Putamen (tissue), 1 donor: ENCODE results near the gene MACROD2.
A peak's percentile ranks its signal among the peaks of the same experiment; 100 is the strongest.

Experiments
- DNase-seq: peaks from one replicate; pipeline ENCODE4 v3.0.0-alpha.2; 2016; ENCODE audit warnings: low spot score

MACROD2 gene

DNA sequence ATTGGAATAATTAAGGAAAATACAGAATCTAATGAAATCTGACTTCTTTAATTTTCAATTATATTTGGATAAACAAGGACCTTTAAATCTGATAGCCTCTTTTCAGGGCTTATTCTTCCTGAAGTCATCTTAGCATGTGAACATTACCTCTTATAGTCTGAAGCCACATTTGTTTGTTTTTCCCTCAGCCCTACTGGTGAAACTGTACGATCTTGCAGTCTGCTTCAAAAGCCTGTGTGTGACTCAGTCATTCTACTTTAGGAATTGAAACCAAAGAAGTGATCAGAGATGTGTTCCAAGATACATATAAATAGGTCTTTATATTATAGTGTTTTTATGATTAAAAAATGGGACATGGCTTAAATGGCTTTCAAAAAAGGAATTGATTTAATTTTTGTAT lies 67.5 kb downstream of the MACROD2 start:
- DNase-seq: no peak

DNA sequence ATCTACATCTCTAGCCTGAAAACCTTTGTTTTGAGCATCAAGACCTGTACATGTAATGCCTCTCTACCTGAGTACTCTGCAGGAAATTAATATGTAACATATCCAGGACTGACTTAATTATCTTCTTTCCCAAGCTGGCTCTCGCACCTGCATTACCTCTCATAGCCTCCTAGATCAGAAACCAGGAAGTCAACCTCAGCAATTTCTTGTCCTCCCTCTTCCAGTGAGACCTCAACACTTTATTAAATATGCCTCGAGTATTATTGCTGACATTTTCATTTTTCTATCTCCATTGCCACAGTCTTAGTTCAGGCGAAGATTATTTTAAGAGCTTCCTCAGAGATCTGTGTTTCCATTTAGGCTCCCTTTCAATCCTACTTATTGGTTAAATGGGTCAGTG lies 69.0 kb downstream of the MACROD2 start:
- DNase-seq: no peak

DNA sequence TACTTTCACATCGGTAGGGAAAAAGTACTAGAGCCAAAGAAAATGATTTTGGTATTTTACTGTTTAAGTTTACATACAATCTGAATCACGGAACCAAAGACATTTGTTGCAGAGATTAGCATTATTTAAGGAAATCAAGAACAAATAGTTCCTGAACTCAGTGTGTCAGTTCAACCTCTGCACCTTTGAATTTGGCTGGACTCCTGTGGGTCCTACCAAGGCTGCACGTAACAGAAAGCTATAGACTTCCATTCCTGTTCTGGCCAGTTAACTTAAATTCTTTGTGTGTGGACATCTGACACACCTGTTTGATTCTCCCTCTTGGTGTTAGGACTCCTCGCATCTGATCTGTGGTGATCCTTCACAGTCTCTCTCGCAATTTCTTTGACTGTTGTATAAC lies 69.6 kb downstream of the MACROD2 start:
- no peak for DNase-seq

DNA sequence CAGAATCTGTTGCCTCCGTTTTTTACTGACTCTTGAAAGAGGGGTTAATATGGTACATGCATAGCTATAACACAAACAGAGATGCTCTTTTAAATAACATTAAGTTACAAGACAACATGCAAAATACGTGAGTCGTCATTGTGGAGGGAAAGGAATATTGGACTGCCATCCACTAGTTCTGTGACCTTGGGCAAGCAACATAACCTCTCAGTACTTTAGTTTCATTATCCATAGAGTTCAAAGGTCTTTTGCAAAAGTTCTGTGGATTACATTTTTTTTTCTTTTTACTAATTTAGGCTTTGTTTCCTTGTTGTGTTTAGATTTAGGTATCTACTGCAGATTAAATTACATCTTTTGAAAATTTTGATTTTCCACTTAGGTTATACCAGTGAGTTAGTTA lies 70.5 kb downstream of the MACROD2 start:
- no peak for DNase-seq

DNA sequence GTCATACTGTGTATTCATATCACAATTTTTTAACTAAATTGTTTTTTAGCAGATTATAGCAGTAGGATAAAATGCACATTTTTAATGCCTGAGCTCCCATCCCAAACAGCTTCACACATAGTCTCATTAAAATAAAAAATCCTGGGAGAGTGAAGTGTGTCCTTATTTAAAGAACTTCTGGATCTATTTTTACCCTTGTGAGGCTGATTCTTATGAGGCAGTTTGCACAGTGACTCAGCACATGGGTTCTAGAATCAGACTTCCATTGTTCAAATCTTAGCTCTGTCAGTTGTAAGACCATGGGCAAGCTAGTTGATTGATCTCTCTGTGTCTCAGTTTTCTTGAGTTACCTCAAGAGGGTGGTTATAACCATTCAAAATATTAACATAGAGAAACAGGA lies 72.3 kb downstream of the MACROD2 start:
- DNase-seq: peak; percentile 36

DNA sequence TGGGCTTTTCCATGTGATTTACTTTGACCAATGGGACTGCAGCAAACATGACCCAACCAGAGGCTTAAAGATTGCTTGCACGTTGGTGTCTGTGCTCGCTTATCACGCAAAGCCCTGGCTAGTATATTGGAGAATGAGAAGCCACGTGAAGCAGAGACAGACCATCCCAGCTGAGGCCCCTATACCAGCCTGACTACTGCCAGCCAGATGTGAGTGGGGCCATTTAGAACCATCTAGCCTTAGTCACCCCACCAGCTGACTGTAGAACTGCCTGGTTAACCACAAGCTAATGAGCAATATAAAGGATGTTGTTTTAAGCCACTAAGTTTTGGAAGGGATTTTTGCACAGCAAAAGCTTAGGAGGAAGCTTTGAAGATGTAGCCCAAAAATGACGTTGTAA lies 74.5 kb downstream of the MACROD2 start:
- DNase-seq: no peak

DNA sequence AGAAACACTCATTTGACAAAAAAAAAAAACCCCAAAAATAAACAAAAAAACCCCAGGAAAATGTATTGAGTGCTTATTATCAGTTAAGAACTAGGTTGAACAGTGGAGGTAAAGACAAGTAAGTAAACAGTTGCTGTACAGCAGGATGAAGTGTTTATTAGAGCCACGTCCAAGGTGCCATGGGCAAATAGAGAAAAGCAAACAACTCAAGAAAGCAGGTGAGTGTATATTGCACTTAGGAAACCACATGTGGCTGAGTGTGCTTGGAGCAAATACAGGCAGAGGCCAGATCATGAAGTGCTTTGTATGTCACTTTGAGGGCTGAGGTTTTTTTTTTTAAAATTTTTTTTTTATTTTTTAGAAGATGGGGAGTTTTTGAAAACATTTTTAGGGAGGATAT lies 98.3 kb downstream of the MACROD2 start:
- DNase-seq: no peak

DNA sequence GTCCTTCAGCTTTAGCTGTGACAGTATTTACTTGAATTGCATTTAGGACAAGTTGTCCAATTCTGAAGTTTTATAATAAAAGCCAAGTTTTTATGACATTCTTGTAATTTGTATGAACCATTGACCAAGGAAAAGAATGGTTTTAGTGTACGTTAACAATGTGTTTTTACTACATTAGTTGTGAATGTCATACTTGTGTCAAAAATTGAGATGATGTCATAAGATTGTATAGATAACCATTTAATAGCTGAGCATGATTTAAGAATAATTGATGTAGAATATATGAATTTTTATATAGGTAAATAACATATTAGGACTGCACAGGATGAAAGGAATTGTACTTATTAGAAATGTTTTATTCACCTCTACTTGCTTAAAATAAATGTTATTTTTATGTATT lies 102.9 kb downstream of the MACROD2 start:
- DNase-seq: no peak

DNA sequence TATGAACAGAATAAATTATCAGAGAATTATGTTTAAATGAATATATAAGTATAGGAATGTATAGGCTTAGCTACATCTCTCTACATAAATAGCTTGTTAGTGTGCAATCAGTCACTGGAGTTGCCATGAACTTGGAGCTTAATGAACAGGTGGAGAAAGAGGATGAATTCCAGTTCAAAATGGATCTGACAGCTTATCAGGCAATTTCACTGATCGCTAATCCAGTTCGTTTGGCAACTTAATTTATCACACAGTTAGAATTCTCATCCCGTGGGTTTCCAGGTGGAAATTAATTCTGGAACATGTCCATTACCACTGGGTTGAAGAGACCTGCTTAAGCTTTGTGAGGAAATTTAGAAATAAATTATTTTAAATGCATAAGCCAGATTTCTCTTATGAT lies 118.1 kb downstream of the MACROD2 start:
- no peak for DNase-seq

DNA sequence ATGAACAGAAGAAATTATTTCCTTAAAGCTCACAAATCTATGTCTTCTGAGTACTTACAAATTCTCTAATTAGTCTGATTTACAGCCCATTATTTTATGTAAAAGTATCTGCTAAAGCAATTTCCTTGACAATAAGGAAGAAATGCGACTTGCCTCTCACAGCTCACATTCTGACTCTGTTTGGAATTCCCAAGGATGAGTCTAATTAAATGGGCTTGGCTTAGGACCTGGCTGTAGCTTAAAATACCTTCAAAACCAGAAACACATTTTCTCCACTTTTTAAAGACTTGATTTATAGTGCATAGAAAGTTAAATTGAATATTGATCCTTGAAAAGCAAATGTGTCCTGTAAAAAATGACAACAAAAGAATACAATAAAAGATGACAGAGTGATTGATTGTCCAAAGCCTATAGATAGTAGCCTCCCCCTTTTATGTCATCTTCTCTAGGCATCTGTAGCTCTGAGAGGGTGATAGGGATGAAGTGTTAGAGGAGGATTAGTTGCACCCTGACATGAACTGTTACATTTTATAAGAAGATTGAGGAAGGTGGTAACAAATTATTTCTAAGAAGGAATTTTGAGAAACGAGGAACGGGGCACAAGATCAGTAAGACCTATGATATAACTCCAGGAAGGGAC lies 118.9 kb downstream of the MACROD2 start:
- DNase-seq: no peak

DNA sequence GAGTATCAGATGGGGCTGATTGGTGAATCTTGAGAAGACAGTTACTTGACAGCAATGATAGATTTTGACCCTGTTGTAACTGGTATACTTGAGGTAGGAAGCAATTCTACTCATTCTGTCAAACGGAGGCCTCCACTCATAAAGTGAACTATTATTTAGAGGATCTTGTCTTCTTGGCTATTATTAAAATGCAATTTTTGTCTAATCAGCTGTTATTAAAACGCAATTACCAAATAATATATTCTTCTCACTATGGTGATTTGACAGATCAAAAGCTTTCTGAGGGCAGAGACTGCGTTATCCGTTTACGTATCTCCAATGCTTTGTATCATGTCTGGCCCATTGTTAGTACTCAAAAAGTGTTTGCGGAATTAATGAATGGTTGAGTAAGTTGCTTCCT lies 120.7 kb downstream of the MACROD2 start:
- no peak for DNase-seq

DNA sequence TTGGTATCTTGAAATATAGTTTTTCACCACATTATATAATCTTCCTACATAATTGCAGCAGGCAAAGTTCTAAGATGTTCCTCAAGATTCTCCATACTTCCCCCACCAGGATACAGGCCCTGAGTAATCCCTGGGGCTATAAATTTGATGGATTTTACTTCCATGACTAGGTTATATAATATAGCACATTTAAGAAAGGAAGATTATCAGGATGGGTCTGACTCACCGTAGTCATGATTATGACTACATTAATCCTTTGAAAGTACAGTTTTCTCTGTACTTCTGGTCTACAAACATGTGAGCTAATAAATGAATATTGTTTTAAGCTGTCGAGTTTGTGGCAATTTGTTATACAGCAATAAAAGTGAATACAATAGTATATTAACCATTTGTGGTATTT lies 122.5 kb downstream of the MACROD2 start:
- peak; percentile 17 for DNase-seq

DNA sequence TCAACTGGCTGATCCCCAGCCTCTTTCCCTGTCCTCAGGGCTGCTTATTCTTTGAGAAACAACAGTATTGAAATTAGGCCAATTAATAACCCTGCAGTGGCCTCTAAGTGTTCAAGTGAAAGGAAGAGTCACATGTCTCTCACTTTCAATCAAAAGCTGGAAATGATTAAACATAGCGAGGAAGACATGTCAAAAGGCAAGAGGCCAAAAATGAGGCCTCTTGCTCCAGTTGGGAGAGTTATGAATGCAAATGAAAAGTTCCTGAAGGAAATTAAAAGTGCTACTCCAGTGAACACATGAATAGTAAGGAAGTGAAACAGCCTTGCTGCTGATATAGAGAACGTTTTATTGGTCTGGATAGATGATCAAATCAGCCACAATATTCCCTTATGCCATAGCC lies 131.5 kb downstream of the MACROD2 start:
- no peak for DNase-seq

DNA sequence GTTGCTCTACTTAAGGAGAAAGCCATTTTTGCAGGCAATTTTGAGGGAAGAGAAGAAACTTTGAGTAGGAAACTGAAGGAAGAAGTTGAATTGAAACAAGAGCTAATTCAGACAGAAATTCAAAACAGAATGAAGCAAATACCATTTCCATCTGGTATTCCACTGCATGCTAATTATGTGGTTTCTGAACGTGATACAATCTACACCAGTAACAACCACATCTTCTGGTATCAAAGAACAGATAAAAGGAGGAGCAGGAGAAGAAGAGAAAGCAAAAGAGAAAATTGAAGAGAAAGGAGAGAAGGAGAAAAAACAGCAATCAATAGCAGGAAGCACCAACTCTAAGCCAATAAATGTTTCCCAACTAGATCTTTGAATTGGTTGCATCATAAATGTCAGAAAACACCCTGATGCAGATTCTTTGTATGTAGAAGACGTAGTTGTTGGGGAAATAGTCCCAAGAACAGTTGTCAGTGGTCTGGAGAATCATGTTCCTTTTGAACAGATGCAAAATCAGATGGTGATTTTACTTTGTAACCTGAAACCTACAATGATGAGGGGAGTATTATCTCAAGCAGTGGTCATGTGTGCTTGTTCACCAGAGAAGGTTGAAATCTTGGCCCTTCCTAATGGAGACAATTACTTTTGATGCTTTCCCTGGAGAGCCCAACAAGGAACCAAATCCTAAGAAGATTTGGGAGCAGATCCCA lies 132.4 kb downstream of the MACROD2 start:
- no peak for DNase-seq

DNA sequence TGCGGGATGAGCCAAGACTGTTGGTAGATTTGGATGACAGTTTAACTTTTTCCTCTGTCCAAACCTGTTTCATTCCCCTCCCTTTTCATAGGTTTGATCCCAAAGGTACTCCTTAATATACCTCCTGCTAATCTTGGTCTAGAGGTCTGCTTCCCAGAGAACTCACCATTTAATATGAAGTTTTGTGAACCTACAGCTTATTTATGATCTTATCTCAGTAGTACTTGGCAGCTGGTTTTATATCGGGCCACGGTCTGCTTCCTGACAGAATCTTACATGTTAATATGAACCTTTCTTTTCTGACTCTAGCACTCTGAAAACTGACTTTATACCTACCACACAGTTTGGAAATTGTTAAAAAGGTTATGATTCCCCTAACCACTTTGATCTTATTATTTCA lies 138.7 kb downstream of the MACROD2 start:
- DNase-seq: no peak

DNA sequence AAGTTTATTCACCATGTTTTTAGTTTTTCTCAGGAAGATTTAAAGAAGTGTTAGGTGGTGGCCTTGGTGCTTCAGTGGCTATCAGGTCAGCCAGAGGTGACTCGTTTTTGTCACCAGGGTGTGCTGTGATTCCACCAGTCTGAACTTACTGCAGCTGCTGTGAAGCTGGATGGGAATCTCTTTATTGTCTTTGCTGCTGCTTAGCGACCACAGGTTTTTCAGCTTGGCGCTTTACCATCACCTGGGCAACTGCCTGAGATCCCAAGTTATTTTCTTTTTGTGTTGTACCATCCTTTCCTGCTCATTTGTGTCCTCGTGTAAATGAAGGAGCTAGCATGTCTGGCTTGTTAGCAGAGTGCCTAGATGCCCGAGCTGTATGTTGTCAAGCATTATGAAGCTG lies 146.9 kb downstream of the MACROD2 start:
- peak; percentile 19 for DNase-seq

DNA sequence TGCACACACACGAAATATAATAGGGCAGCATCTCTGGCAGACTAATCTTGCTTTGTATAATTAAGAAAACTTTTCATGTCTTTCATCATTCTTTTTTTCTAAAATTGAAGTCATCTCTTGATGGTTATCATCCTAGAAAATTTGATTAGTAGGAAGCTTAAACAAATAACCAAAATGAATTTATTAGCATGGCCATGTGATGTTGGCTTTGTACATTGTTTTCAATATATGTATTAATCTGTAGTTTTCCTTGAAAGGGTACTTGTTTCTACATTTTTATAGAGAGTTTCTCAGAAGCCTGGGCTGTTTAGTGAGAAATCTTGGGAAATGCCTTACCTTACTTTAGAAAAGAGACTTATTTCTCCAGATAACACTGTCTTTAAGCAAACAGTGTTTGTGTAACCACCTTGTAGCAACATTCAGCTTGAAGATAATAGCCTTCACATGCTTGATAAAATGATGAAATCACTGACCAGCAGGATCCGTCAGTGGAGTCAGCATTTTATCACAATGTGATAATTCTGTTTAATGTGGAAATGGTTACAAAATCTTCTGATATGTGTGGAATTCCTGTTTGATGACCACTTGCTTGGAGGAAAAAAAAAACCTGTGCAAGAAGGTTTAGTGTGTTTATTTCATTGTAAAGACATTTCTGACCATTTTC lies 147.8 kb downstream of the MACROD2 start:
- DNase-seq: no peak

DNA sequence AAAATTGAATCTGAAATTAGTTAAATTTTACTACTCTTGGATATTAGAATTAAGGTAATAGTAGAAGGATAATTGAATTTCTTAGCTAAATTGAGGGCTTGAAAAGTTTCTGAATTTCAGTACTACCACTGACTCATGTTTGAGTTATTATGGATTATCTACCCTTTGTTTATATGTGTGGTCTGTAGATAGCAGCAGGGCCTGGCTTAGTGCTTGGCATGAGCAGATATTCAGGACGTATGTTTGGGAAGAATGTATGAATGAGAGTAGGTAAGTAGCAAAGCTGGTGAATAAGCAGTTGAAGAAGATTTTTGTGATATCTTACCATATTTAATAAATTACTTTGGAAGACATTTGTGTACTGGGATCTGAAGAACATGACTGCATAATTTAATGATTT lies 152.7 kb downstream of the MACROD2 start:
- no peak for DNase-seq

DNA sequence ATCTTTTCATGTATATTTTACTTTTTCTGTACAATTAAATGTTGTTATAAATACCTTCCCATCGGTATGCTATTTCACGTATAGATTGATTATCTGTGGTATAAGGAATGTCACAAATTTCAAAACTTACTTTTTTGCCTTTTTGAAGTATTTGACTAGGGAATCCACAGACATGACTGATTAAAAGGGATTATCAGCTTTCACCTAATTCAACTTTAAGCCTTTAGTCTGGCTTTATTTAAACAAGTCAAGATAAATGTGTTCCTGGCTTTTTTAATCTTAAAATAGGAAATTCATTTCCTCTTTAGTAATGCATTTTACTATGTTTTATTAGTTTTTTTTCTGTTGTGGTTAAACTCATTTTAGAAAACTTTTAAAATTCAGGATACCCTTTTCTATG lies 160.0 kb downstream of the MACROD2 start:
- DNase-seq: no peak

DNA sequence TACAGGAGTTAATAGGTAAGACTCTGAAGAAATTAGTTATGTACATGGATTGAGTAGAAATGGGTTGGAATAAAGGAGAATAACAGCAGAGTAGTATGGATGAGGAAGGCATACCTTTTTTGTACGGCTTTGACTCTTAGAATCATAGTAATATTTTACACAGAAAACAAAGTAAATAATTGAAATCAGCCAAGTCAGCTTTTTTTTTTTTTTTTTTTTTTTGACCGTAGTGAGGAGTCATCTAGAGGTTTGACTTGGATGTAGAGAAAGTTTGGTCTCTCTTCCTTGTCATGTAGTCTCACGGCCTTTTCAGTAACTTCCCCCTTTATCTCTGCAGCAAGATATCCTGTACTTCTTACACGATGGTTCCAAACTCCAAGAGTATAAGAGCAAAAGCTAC lies 183.2 kb downstream of the MACROD2 start:
- no peak for DNase-seq

DNA sequence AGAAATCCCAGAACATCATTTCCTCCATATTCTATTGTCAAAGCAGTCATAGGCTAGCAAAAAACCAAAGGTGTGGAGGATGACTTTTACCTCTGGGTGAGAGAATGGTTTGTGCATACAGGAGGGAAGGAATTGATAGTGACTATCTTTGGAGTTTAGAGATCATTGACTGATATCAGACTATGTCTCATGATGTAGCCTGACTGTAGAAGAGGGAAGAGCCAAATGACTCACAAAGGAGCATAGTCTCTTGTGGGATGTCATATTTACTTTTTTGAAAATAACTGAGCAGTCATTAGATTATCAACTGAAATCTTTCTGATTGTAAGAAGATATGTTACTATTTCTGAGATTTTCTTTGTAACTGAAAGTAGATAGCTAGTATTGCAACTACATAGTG lies 183.6 kb downstream of the MACROD2 start:
- no peak for DNase-seq

DNA sequence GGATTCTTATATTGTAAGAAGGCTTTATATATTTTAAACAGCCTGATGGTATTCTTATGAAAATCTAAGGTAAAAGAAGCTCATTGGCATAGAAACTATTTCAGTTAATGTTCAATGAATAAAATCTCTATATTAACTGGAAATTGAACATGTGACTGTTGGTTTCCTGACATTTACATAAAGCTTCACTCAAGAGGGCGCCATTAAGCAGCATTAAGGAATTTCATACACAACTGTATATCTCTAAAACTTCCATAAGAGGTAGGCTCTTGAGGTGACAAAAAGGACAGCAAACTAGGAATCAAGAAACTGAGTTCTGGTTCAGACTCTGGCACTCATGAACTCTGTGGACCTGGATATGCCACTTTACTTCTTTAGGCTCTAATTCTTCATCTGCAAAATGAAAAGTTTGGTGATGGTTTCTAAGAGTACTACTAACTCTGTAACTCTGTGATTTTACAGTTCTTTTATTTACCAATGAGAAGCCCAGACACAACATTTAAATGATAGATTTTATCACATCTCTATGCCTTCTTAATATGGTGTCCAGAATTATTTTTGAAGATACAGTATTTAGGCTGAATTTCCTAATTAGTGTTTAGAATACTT lies 194.6 kb downstream of the MACROD2 start:
- DNase-seq: no peak

DNA sequence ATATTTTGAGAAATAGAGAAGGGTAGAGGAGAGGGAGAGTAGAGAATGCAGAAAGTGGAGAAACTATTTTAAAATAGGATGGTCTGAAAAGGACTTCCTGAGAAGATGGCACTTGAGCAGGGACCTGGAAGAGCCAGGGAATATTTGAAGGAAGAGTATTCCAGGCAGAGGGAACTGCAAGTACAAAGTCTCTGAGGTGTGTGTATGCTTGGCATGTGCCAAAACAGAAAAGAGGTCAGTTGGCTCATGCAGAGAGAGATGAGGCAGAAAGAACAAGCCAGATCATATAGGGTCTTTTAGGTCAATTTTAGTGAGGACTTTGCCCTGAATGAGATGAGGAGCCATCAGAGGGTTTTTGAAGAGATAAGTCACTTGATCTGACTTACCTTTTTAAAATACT lies 196.2 kb downstream of the MACROD2 start:
- DNase-seq: no peak
